ENCODE results near the gene IL33.

GRCh38 chr9:6224393-6225154 is 9.0 kb downstream of the IL33 start:
- no peak for TF ChIP-seq EZH2 (IDR thresholded peaks at IDR 0.05; ENCODE audit: borderline replicate concordance, low read depth, low read length, severe bottlenecking)
- no peak for TF ChIP-seq CTCF (IDR thresholded peaks at IDR 0.05; ENCODE audit: borderline replicate concordance, extremely low read depth, low read length, poor library complexity, severe bottlenecking)
